ENCODE measurements around the gene DHX35. TPM values are rescaled to one million over a fixed set of nuclear protein-coding genes. Genes with fewer than 3 reads are reported as not detected.

Gene DHX35
- total RNA-seq, 1 experiment from 2014 or later, result 12.1 TPM

DNA sequence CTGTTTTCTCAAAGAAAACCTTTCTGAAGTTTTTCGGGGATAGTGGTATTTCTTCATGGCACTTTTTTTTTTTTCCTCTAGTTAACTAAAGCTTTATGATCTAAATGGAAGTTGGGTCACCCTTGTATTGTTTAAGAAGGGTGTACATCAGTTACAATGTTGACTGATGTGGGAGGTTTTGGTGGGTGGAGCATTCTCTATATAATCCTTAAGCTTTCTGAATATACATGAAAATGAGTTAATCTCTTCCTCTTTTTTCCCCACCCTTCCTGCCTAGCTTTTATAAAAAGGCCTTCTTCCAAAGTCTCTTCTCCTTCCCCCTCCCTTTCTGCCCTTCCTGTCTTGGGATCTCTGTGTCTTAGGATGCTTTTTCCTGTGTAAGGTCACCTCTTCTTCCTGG, 47.2 kb downstream of the DHX35 start:
- H3K79me2 ChIP-seq (ENCODE audit: low read depth), result no peaks in the 10 kb centered on the region
- H3K27me3 ChIP-seq (ENCODE audit: insufficient read depth, low read depth), result no peaks in the 10 kb centered on the region
- no peak overlapping the region for H3K27ac ChIP-seq
- TF ChIP-seq EZH2 (IDR thresholded peaks at IDR 0.05; ENCODE audit: low read depth), result no peak
- TF ChIP-seq, protein P1, sequence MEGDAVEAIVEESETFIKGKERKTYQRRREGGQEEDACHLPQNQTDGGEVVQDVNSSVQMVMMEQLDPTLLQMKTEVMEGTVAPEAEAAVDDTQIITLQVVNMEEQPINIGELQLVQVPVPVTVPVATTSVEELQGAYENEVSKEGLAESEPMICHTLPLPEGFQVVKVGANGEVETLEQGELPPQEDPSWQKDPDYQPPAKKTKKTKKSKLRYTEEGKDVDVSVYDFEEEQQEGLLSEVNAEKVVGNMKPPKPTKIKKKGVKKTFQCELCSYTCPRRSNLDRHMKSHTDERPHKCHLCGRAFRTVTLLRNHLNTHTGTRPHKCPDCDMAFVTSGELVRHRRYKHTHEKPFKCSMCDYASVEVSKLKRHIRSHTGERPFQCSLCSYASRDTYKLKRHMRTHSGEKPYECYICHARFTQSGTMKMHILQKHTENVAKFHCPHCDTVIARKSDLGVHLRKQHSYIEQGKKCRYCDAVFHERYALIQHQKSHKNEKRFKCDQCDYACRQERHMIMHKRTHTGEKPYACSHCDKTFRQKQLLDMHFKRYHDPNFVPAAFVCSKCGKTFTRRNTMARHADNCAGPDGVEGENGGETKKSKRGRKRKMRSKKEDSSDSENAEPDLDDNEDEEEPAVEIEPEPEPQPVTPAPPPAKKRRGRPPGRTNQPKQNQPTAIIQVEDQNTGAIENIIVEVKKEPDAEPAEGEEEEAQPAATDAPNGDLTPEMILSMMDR (conservative IDR thresholded peaks at IDR 0.05), result no peak
- intact Hi-C loops (cut with micrococcal nuclease; ENCODE audit: unreplicated experiment), result no loop called here
- H4K20me1 ChIP-seq (ENCODE audit: insufficient read depth), result no peaks in the 10 kb centered on the region; the same call in 1 of the 2 replicates
- peaks cover 11% of the 10 kb centered on the region; the same call in 1 of the 2 replicates for H3K36me3 ChIP-seq (ENCODE audit: low read depth)
- no peak overlapping the region for H3K4me2 ChIP-seq
- DNase-seq, result no peak
- no peaks in the 10 kb centered on the region for H3F3A ChIP-seq (ENCODE audit: insufficient read depth, low read depth)
- no TSS peak for BruUV-seq (replicated peaks)
- CTCF ChIA-PET, result interaction anchor here (0.8 kb wide), 1 partner anchor 375 kb away, joined by 4 read pairs; no protein-coding TSS in a partner anchor
- H2AFZ ChIP-seq, result no peak overlapping the region
- H3K4me3 ChIP-seq, result no peak overlapping the region
- no peaks in the 10 kb centered on the region for H3K4me1 ChIP-seq (replicated peaks; ENCODE audit: insufficient read depth)
- no peaks in the 10 kb centered on the region for H3K9me3 ChIP-seq (ENCODE audit: insufficient read depth, low read depth)
- H3K9me2 ChIP-seq (ENCODE audit: insufficient read depth), result no peaks in the 10 kb centered on the region
- POLR2A ChIA-PET (ENCODE audit: unreplicated experiment), result no interaction called here

- Histone ChIP-seq H3K9me3 (ENCODE audit: insufficient read depth, low read depth) (no peaks in the 10 kb centered on the region), H3K36me3 (ENCODE audit: low read depth) (peaks cover 20% of the 10 kb centered on the region; the same call in 1 of the 2 replicates), H3K4me2 (no peak overlapping the region), H3K27me3 (ENCODE audit: insufficient read depth, low read depth) (no peaks in the 10 kb centered on the region), H3K4me1 (replicated peaks; ENCODE audit: insufficient read depth) (no peaks in the 10 kb centered on the region), H3K9me2 (ENCODE audit: insufficient read depth) (no peaks in the 10 kb centered on the region), H3K4me3 (no peak overlapping the region), H3K79me2 (ENCODE audit: low read depth) (no peaks in the 10 kb centered on the region), H3F3A (ENCODE audit: insufficient read depth, low read depth) (no peaks in the 10 kb centered on the region), H4K20me1 (ENCODE audit: insufficient read depth) (no peaks in the 10 kb centered on the region), H2AFZ (no peak overlapping the region), H3K27ac (no peak overlapping the region)
- intact Hi-C loops (cut with micrococcal nuclease; ENCODE audit: unreplicated experiment), result no loop called here
- no TSS peak for BruUV-seq (replicated peaks)
- DNase-seq, result no peak
- no peak for TF ChIP-seq EZH2 (IDR thresholded peaks at IDR 0.05; ENCODE audit: low read depth)
- TF ChIP-seq, protein P1 (conservative IDR thresholded peaks at IDR 0.05), result no peak
- POLR2A ChIA-PET (ENCODE audit: unreplicated experiment), result no interaction called here
- CTCF ChIA-PET, result no interaction called here
These were observed 48.4 kb downstream of the DHX35 start for GRCh38 chr20:39010496-39010895.

GRCh38 chr20:39013662-39014109, 51.5 kb downstream of the DHX35 start:
- no peaks in the 10 kb centered on the region for H4K20me1 ChIP-seq (ENCODE audit: insufficient read depth)
- BruUV-seq (replicated peaks), result no TSS peak
- H3K79me2 ChIP-seq (ENCODE audit: low read depth), result no peaks in the 10 kb centered on the region
- peaks cover 30% of the 10 kb centered on the region for H3K36me3 ChIP-seq (ENCODE audit: low read depth)
- H3F3A ChIP-seq (ENCODE audit: insufficient read depth, low read depth), result peaks cover 8% of the 10 kb centered on the region; the same call in 1 of the 2 replicates
- intact Hi-C loops (cut with micrococcal nuclease; ENCODE audit: unreplicated experiment), result no loop called here
- TF ChIP-seq EZH2 (IDR thresholded peaks at IDR 0.05; ENCODE audit: low read depth), result no peak
- TF ChIP-seq, protein P1 (conservative IDR thresholded peaks at IDR 0.05), result no peak
- DNase-seq, result no peak
- H3K4me2 ChIP-seq, result no peak overlapping the region
- no peaks in the 10 kb centered on the region for H3K9me2 ChIP-seq (ENCODE audit: insufficient read depth)
- peaks cover 14% of the 10 kb centered on the region for H3K4me1 ChIP-seq (replicated peaks; ENCODE audit: insufficient read depth)
- ChIA-PET POLR2A (ENCODE audit: unreplicated experiment) (no interaction called here), CTCF (no interaction called here)
- H2AFZ ChIP-seq, result no peak overlapping the region
- H3K4me3 ChIP-seq, result no peak overlapping the region
- H3K9me3 ChIP-seq (ENCODE audit: insufficient read depth, low read depth), result no peaks in the 10 kb centered on the region
- H3K27me3 ChIP-seq (ENCODE audit: insufficient read depth, low read depth), result no peaks in the 10 kb centered on the region
- H3K27ac ChIP-seq, result no peak overlapping the region
